SK-N-SH (cell line): ENCODE results near the gene LIM2. TPM values are rescaled to one million over a fixed set of nuclear protein-coding genes. Genes with fewer than 3 reads are reported as not detected.

Experiments used
- CTCF ChIA-PET: fragments of 300-600, 350-600 bp; formaldehyde crosslinking; extraction: SDS; loops from one replicate; lab custom pipeline; 2021; lab: Yijun Ruan, JAX
- POLR2A ChIA-PET: fragments of 350-600 bp; sonication (Branson Sonifier 250); formaldehyde crosslinking; extraction: SDS; loops from one replicate; lab custom pipeline; 2020; ENCODE audit warnings: antibody characterized with exemption, inconsistent platforms; lab: Yijun Ruan, JAX
- DNase-seq: peaks from one replicate; pipeline ENCODE4 v3.0.0; 2012
- H2AFZ ChIP-seq: fragments of 200-600 bp; sonication (generic); 2 replicates; pipeline ENCODE4 v1.8.1; 2016; ENCODE audit warnings: antibody characterized with exemption, mild to moderate bottlenecking, low read depth
- H3F3A ChIP-seq: fragments of 200-600 bp; sonication (generic); replicated peaks from 2 replicates; pipeline ENCODE3; 2016; ENCODE audit warnings: antibody characterized with exemption, mild to moderate bottlenecking; ENCODE audit not compliant: insufficient read depth
- H3K27ac ChIP-seq, 2 experiments: fragments of 200-500 bp in 1 of 2; fragments of 200-600 bp in 1 of 2; sonication (Bioruptor generic) in 1 of 2; sonication (generic), shearing (Covaris generic) in 1 of 2; 2 replicates each; pipeline versions ENCODE4 v1.5.1 to v1.6.1; 2014 to 2016; ENCODE audit warnings: low read depth in 2 of 2, inconsistent platforms in 1 of 2, low read length in 1 of 2, mild to moderate bottlenecking in 1 of 2, mixed read lengths in 1 of 2
- H3K27me3 ChIP-seq: fragments of 200-600 bp; sonication (generic), shearing (Covaris generic); 2 replicates; pipeline ENCODE4 v1.6.1; 2016; ENCODE audit warnings: mixed run types; ENCODE audit not compliant: insufficient read depth
- H3K36me3 ChIP-seq, 2 experiments: fragments of 200-500 bp in 1 of 2; fragments of 200-600 bp in 1 of 2; sonication (Bioruptor generic) in 1 of 2; sonication (generic) in 1 of 2; replicated peaks in 1 of 2; 2 replicates each; pipeline versions ENCODE3 to v1.5.1; 2014 to 2016; ENCODE audit warnings: low read length in 1 of 2, mild to moderate bottlenecking in 1 of 2; ENCODE audit not compliant: insufficient read depth in 2 of 2, control insufficient read depth in 1 of 2
- H3K4me1 ChIP-seq, 2 experiments: fragments of 200-500 bp in 1 of 2; fragments of 200-600 bp in 1 of 2; sonication (Bioruptor generic) in 1 of 2; sonication (generic), shearing (Covaris generic) in 1 of 2; 2 replicates each; pipeline versions ENCODE4 v1.5.1 to v1.6.1; 2014 to 2016; ENCODE audit warnings: low read depth in 1 of 2, low read length in 1 of 2, mixed run types in 1 of 2; ENCODE audit not compliant: insufficient read depth in 2 of 2, control insufficient read depth in 1 of 2
- H3K4me2 ChIP-seq: fragments of 200-600 bp; sonication (generic), shearing (Covaris generic); 2 replicates; pipeline ENCODE4 v1.6.1; 2017; ENCODE audit warnings: mixed run types
- H3K4me3 ChIP-seq, 2 experiments: fragments of 200-500 bp in 1 of 2; fragments of 200-600 bp in 1 of 2; sonication (Bioruptor generic) in 1 of 2; sonication (generic), shearing (Covaris generic) in 1 of 2; 2 replicates each; pipeline versions ENCODE4 v1.5.1 to v1.8.1; 2014 to 2016; ENCODE audit warnings: low read depth in 2 of 2, inconsistent platforms in 1 of 2, low read length in 1 of 2, mild to moderate bottlenecking in 1 of 2, mixed read lengths in 1 of 2, moderate library complexity in 1 of 2
- H3K79me2 ChIP-seq: fragments of 200-600 bp; sonication (generic); 2 replicates; pipeline ENCODE4 v1.8.1; 2017; ENCODE audit warnings: mild to moderate bottlenecking; ENCODE audit not compliant: insufficient read depth
- H3K9ac ChIP-seq: fragments of 200-600 bp; sonication (generic); 2 replicates; pipeline ENCODE4 v1.6.1; 2017; ENCODE audit warnings: mixed run types
- H3K9me2 ChIP-seq: fragments of 200-600 bp; sonication (generic); 2 replicates; pipeline ENCODE4 v1.6.1; 2017; ENCODE audit warnings: mixed run types
- H3K9me3 ChIP-seq: fragments of 200-600 bp; sonication (generic); 2 replicates; pipeline ENCODE4 v1.6.1; 2017; ENCODE audit warnings: mixed run types, mild to moderate bottlenecking, moderate library complexity
- H4K20me1 ChIP-seq: fragments of 200-600 bp; sonication (generic); 2 replicates; pipeline ENCODE4 v1.6.1; 2017; ENCODE audit warnings: mild to moderate bottlenecking, mixed run types; ENCODE audit not compliant: insufficient read depth
- CHD2 ChIP-seq: fragments of 150-350 bp; IDR thresholded peaks from 2 replicates; pipeline ENCODE4 v1.6.1; 2018; ENCODE audit warnings: low read length; ENCODE audit not compliant: partially characterized antibody
- EZH2phosphoT487 ChIP-seq: fragments of 200-600 bp; sonication (generic); IDR thresholded peaks from 2 replicates; pipeline ENCODE4 v1.6.1; 2017; ENCODE audit warnings: low read depth, mixed run types, mild to moderate bottlenecking, antibody characterized with exemption, moderate library complexity, borderline replicate concordance
- FOSL2 ChIP-seq: IDR thresholded peaks from 2 replicates; pipeline ENCODE4 v1.4.0; 2012; ENCODE audit warnings: low read depth, mild to moderate bottlenecking, moderate library complexity, borderline replicate concordance
- FOXJ3 ChIP-seq: sonication (generic); formaldehyde crosslinking; IDR thresholded peaks from 2 replicates; pipeline ENCODE4 v1.5.1; 2020; ENCODE audit warnings: mild to moderate bottlenecking, missing genetic modification reagents
- FOXM1 ChIP-seq: IDR thresholded peaks from 2 replicates; pipeline ENCODE4 v1.4.0; 2012; ENCODE audit warnings: low read depth, mild to moderate bottlenecking
- GATA2 ChIP-seq: sonication (generic); formaldehyde crosslinking; IDR thresholded peaks from 2 replicates; pipeline ENCODE4 v1.5.0; 2020; ENCODE audit warnings: mild to moderate bottlenecking, missing genetic modification reagents
- IRF3 ChIP-seq: fragments of 150-350 bp; IDR thresholded peaks from 2 replicates; pipeline ENCODE4 v1.6.1; 2016; ENCODE audit warnings: mild to moderate bottlenecking, low read depth, low read length
- MAX ChIP-seq: IDR thresholded peaks from 2 replicates; pipeline ENCODE4 v1.4.0; 2012; ENCODE audit warnings: low read depth
- MEF2A ChIP-seq: IDR thresholded peaks from 2 replicates; pipeline ENCODE4 v1.4.0; 2012; ENCODE audit warnings: low read depth, borderline replicate concordance
- NFIC ChIP-seq: IDR thresholded peaks from 2 replicates; pipeline ENCODE4 v1.4.0; 2012; ENCODE audit warnings: borderline replicate concordance
- NRF1 ChIP-seq: IDR thresholded peaks from 2 replicates; pipeline ENCODE4 v1.6.1; 2012; ENCODE audit warnings: low read depth, mild to moderate bottlenecking, low read length
- RCOR1 ChIP-seq: fragments of 150-350 bp; IDR thresholded peaks from 2 replicates; pipeline ENCODE4 v1.6.1; 2017; ENCODE audit warnings: antibody characterized with exemption, low read length
- RFX5 ChIP-seq: IDR thresholded peaks from 2 replicates; pipeline ENCODE4 v1.6.1; 2012; ENCODE audit warnings: mild to moderate bottlenecking, improper control_type of control experiment, low read length
- RXRA ChIP-seq: IDR thresholded peaks from 2 replicates; pipeline ENCODE4 v1.4.0; 2012; ENCODE audit warnings: low read depth, mild to moderate bottlenecking, borderline replicate concordance
- TAF1 ChIP-seq: IDR thresholded peaks from 2 replicates; pipeline ENCODE4 v1.6.1; 2012; ENCODE audit warnings: low read depth, mild to moderate bottlenecking, low read length, moderate library complexity, borderline replicate concordance
- TCF12 ChIP-seq: IDR thresholded peaks from 2 replicates; pipeline ENCODE4 v1.4.0; 2012
- USF2 ChIP-seq: fragments of 150-350 bp; IDR thresholded peaks from 2 replicates; pipeline ENCODE4 v1.6.1; 2017; ENCODE audit warnings: antibody characterized with exemption, low read length, low read depth, borderline replicate concordance
- YY1 ChIP-seq: IDR thresholded peaks from 2 replicates; pipeline ENCODE4 v1.4.0; 2012; ENCODE audit warnings: low read depth, mild to moderate bottlenecking
- ZBTB33 ChIP-seq: IDR thresholded peaks from 2 replicates; pipeline ENCODE4 v1.4.0; 2012; ENCODE audit warnings: low read depth, borderline replicate concordance
- WGBS: methylation state at CpG from one replicate; pipeline ENCODE4 v1.1.6; 2017; ENCODE audit warnings: low lambda C conversion rate; 5-methylcytosine and 5-hydroxymethylcytosine counted together
- polyA plus RNA-seq, 3 experiments: library from polyadenylated mRNA; depleted of rRNA; stranded (reverse); fragments of >200 nt; gene quantifications; 2 replicates each; pipeline ENCODE4 v1.2.3, GENCODE V29; 2012

Gene LIM2
- polyA plus RNA-seq, 1 of the 3 experiments (the other 2 are of a cell fraction): not detected

- 73% methylated on average over 2 of the region's 2 CpGs for WGBS
- Histone ChIP-seq H3K79me2 (no peaks in the 10 kb centered on the region), H3K9me2 (no peaks in the 10 kb centered on the region), H4K20me1 (no peaks in the 10 kb centered on the region), H3K9ac (no peak overlapping the region), H3K27me3 (peaks cover 13% of the 10 kb centered on the region; the same call in 1 of the 2 replicates), H2AFZ (no peak overlapping the region), H3F3A (no peaks in the 10 kb centered on the region), H3K4me2 (no peak overlapping the region), H3K4me3 (no peak overlapping the region), H3K36me3 (no peaks in the 10 kb centered on the region)
- POLR2A ChIA-PET: no interaction called here
- DNase-seq: no peak
- TF ChIP-seq NRF1 (no peak), TCF12 (no peak), ZBTB33 (no peak), EZH2phosphoT487 (no peak), MEF2A (no peak), GATA2 (no peak)
- TF ChIP-seq, all 33 proteins: peak for 0
- CTCF ChIA-PET: no interaction called here
- Histone ChIP-seq H3K27ac (no peak overlapping the region), H3K9me3 (no peaks in the 10 kb centered on the region), H3K4me1 (no peaks in the 10 kb centered on the region)
These were observed 10.4 kb downstream of the LIM2 start for GRCh38 chr19:51377422-51377821.

- H2AFZ ChIP-seq: no peak overlapping the region
- ChIA-PET CTCF (interaction anchor here (1.1 to 1.6 kb wide), 2 partner anchors 18 to 37 kb away, joined by 3 to 5 read pairs; no protein-coding TSS in a partner anchor), POLR2A (no interaction called here)
- WGBS: 76% methylated on average over 11 of the region's 11 CpGs
- H3K36me3 ChIP-seq: no peaks in the 10 kb centered on the region
- H3K79me2 ChIP-seq: no peaks in the 10 kb centered on the region
- H3K9me2 ChIP-seq: no peaks in the 10 kb centered on the region
- H3K4me3 ChIP-seq: no peak overlapping the region
- peaks cover 20% of the 10 kb centered on the region; the same call in 1 of the 2 replicates for H3K27me3 ChIP-seq
- no peaks in the 10 kb centered on the region for H3K4me1 ChIP-seq
- H3K4me2 ChIP-seq: no peak overlapping the region
- H4K20me1 ChIP-seq: no peaks in the 10 kb centered on the region
- DNase-seq: no peak
- no peak overlapping the region for H3K27ac ChIP-seq
- no peaks in the 10 kb centered on the region for H3F3A ChIP-seq
- H3K9ac ChIP-seq: no peak overlapping the region
- no peaks in the 10 kb centered on the region for H3K9me3 ChIP-seq
- TF ChIP-seq MAX (no peak), RCOR1 (no peak), MEF2A (no peak), FOXM1 (no peak), GATA2 (no peak), FOXJ3 (CRISPR knock-in tag) (no peak), CHD2 (no peak), IRF3 (no peak), TCF12 (no peak), FOSL2 (no peak), EZH2phosphoT487 (no peak), TAF1 (no peak), YY1 (no peak), RFX5 (no peak), NFIC (no peak), USF2 (no peak), RXRA (no peak)
These were observed 12.1 kb downstream of the LIM2 start for GRCh38 chr19:51375504-51376221.
